Astrocyte of the cerebellum (primary cell): ENCODE data around the gene PMEPA1.

Source experiments
- DNase-seq: peaks from one replicate; pipeline ENCODE4 v3.0.0-alpha.2; 2011; ENCODE audit warnings: low read depth
- H3K4me3 ChIP-seq: 2 replicates; pipeline ENCODE4 v1.5.1; 2011; ENCODE audit warnings: mild to moderate bottlenecking, low read depth, low read length, moderate library complexity
- CTCF ChIP-seq: IDR thresholded peaks from 2 replicates; pipeline ENCODE4 v1.5.1; 2012; ENCODE audit warnings: low read length, low read depth, moderate library complexity, mild to moderate bottlenecking; ENCODE audit errors: missing control alignments
- in situ Hi-C: cut with HindIII; loops from 2 replicates; pipeline ENCODE4 v1.10.0; 2017; ENCODE audit warnings: low sequenced_read_pairs

The PMEPA1 gene

GRCh38 chr20:57708694-57709673, 831 bp downstream of the PMEPA1 start:
- no peak for TF ChIP-seq CTCF
- in situ Hi-C loops, result no loop called here
- DNase-seq, result no peak
- H3K4me3 ChIP-seq, result peak overlapping the region; percentile 91

GRCh38 chr20:57707849-57708693, 1.7 kb downstream of the PMEPA1 start:
- H3K4me3 ChIP-seq, result peak overlapping the region; percentile 91
- TF ChIP-seq CTCF, result no peak
- no peak for DNase-seq
- in situ Hi-C loops, result no loop called here

- H3K4me3 ChIP-seq, result peak overlapping the region; percentile 91
- in situ Hi-C loops, result no loop called here
- DNase-seq, result no peak
Measured at GRCh38 chr20:57707320-57707719, 2.5 kb downstream of the PMEPA1 start.

GRCh38 chr20:57705127-57705899, 4.5 kb downstream of the PMEPA1 start:
- TF ChIP-seq CTCF, result no peak
- H3K4me3 ChIP-seq, result peak overlapping the region; percentile 91
- in situ Hi-C loops, result no loop called here
- DNase-seq, result no peak

More at GRCh38 chr20:57707320-57707719, 2.5 kb downstream of the PMEPA1 start:
- no peak for TF ChIP-seq CTCF

GRCh38 chr20:57704245-57704644, 5.6 kb downstream of the PMEPA1 start:
- in situ Hi-C loops, result no loop called here
- no peak for TF ChIP-seq CTCF
- DNase-seq, result no peak
- H3K4me3 ChIP-seq, result no peak overlapping the region

- in situ Hi-C loops, result no loop called here
Measured at GRCh38 chr20:57703013-57703412, 6.8 kb downstream of the PMEPA1 start.

More at GRCh38 chr20:57703013-57703412, 6.8 kb downstream of the PMEPA1 start:
- TF ChIP-seq CTCF, result no peak
- H3K4me3 ChIP-seq, result no peak overlapping the region
- no peak for DNase-seq
